Upper lobe of left lung (tissue), 4 donors: Measurements from ENCODE around the gene LARGE1.

ENCODE experiments used
- EP300 ChIP-seq, 4 donors: sonication (generic); formaldehyde crosslinking; IDR thresholded peaks; one replicate each; pipeline ENCODE4 v1.5.1; 2017; ENCODE audit warnings: antibody characterized with exemption in 4 of 4, control low read depth in 2 of 4
- POLR2A ChIP-seq, 4 donors: fragments of 450-650 bp; IDR thresholded peaks; one replicate each; pipeline ENCODE4 v1.5.1; 2016 to 2017; ENCODE audit warnings: antibody characterized with exemption in 4 of 4, mild to moderate bottlenecking in 2 of 4
- TF ChIP-seq, protein P1 (sequence below), 6 experiments: fragments of 450-650 bp in 4 of 6; fragments of 200-600 bp in 2 of 6; sonication (generic) in 2 of 6; IDR thresholded peaks; one replicate each; pipeline ENCODE4 v1.5.1; 2016 to 2019; ENCODE audit warnings: antibody characterized with exemption in 6 of 6

GRCh38 chr22:33537059-33537458 lies 383.2 kb downstream of the LARGE1 start:
- TF ChIP-seq, protein P1, sequence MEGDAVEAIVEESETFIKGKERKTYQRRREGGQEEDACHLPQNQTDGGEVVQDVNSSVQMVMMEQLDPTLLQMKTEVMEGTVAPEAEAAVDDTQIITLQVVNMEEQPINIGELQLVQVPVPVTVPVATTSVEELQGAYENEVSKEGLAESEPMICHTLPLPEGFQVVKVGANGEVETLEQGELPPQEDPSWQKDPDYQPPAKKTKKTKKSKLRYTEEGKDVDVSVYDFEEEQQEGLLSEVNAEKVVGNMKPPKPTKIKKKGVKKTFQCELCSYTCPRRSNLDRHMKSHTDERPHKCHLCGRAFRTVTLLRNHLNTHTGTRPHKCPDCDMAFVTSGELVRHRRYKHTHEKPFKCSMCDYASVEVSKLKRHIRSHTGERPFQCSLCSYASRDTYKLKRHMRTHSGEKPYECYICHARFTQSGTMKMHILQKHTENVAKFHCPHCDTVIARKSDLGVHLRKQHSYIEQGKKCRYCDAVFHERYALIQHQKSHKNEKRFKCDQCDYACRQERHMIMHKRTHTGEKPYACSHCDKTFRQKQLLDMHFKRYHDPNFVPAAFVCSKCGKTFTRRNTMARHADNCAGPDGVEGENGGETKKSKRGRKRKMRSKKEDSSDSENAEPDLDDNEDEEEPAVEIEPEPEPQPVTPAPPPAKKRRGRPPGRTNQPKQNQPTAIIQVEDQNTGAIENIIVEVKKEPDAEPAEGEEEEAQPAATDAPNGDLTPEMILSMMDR (IDR thresholded peaks at IDR 0.05): no peak
- TF ChIP-seq POLR2A (IDR thresholded peaks at IDR 0.05) (no peak), EP300 (IDR thresholded peaks at IDR 0.05) (no peak)
